Neuronal stem cell (in vitro differentiated cells): ENCODE data around the gene CCDC106.

Experiments
- DNase-seq: peaks from one replicate; pipeline ENCODE4 v3.0.0-alpha.2; 2013; ENCODE audit warnings: low spot score
- H2AFZ ChIP-seq: one replicate; pipeline ENCODE4 v1.6.1; 2013; ENCODE audit warnings: mild to moderate bottlenecking, low read length, inconsistent platforms
- H2AK5ac ChIP-seq: 2 replicates; pipeline ENCODE4 v1.6.1; 2013; ENCODE audit warnings: low read depth, mild to moderate bottlenecking, inconsistent platforms, low read length, moderate library complexity, mixed read lengths
- H2BK120ac ChIP-seq: 2 replicates; pipeline ENCODE4 v1.6.1; 2013; ENCODE audit warnings: low read depth, mild to moderate bottlenecking, inconsistent platforms, low read length, moderate library complexity, mixed read lengths
- H2BK12ac ChIP-seq: one replicate; pipeline ENCODE4 v1.6.1; 2013; ENCODE audit warnings: low read length, inconsistent platforms
- H2BK15ac ChIP-seq: 2 replicates; pipeline ENCODE4 v1.6.1; 2013; ENCODE audit warnings: mild to moderate bottlenecking, low read length, inconsistent platforms, mixed read lengths
- H2BK5ac ChIP-seq: one replicate; pipeline ENCODE4 v1.6.1; 2013; ENCODE audit warnings: inconsistent platforms, mild to moderate bottlenecking, low read length, moderate library complexity
- H3K14ac ChIP-seq: one replicate; pipeline ENCODE4 v1.6.1; 2013; ENCODE audit warnings: low read length, inconsistent platforms
- H3K18ac ChIP-seq: 2 replicates; pipeline ENCODE4 v1.6.1; 2013; ENCODE audit warnings: low read length, inconsistent platforms
- H3K23ac ChIP-seq: 2 replicates; pipeline ENCODE4 v1.6.1; 2013; ENCODE audit warnings: low read depth, mild to moderate bottlenecking, mixed read lengths, low read length, inconsistent platforms; ENCODE audit not compliant: poor library complexity
- H3K27ac ChIP-seq: replicated peaks from 3 replicates; pipeline ENCODE4 v1.5.1; 2013; ENCODE audit warnings: low read length, inconsistent platforms
- H3K27me3 ChIP-seq, 3 experiments: 2 replicates each; pipeline ENCODE4 v1.6.1; 2013; ENCODE audit warnings: low read length in 3 of 3, mild to moderate bottlenecking in 2 of 3, inconsistent platforms in 1 of 3, low read depth in 1 of 3, mixed read lengths in 1 of 3, moderate library complexity in 1 of 3; ENCODE audit not compliant: control insufficient read depth in 3 of 3, insufficient read depth in 3 of 3
- H3K36me3 ChIP-seq, 2 donors: replicated peaks in 1 of 2; 2 replicates each; pipeline ENCODE4 v1.6.1; 2013; ENCODE audit warnings: low read length in 2 of 2; ENCODE audit not compliant: control insufficient read depth in 2 of 2, insufficient read depth in 2 of 2
- H3K4ac ChIP-seq: 2 replicates; pipeline ENCODE4 v1.6.1; 2013; ENCODE audit warnings: inconsistent platforms, mild to moderate bottlenecking, low read length, moderate library complexity
- H3K4me1 ChIP-seq, 2 donors: 1 replicate in 1 of 2; 2 replicates in 1 of 2; pipeline ENCODE4 v1.6.1; 2013; ENCODE audit warnings: low read length in 2 of 2, low read depth in 1 of 2; ENCODE audit not compliant: control insufficient read depth in 2 of 2, insufficient read depth in 1 of 2
- H3K4me2 ChIP-seq: one replicate; pipeline ENCODE4 v1.6.1; 2013; ENCODE audit warnings: mild to moderate bottlenecking, low read length, inconsistent platforms; ENCODE audit not compliant: insufficient read depth, poor library complexity, severe bottlenecking
- H3K4me3 ChIP-seq, 2 donors: 2 replicates each; pipeline ENCODE4 v1.5.1; 2013; ENCODE audit warnings: low read length in 2 of 2, mild to moderate bottlenecking in 2 of 2, inconsistent platforms in 1 of 2, moderate library complexity in 1 of 2
- H3K79me1 ChIP-seq: one replicate; pipeline ENCODE4 v1.6.1; 2013; ENCODE audit warnings: low read depth, mild to moderate bottlenecking, inconsistent platforms, low read length, moderate library complexity
- H3K9ac ChIP-seq: one replicate; pipeline ENCODE4 v1.6.1; 2013; ENCODE audit warnings: mild to moderate bottlenecking, low read depth, low read length, inconsistent platforms; ENCODE audit not compliant: poor library complexity
- H3K9me3 ChIP-seq, 2 donors: replicated peaks in 1 of 2; 2 replicates each; pipeline versions ENCODE3 to v1.6.1; 2013; ENCODE audit warnings: low read length in 2 of 2, mild to moderate bottlenecking in 2 of 2, inconsistent platforms in 1 of 2, low read depth in 1 of 2, mixed read lengths in 1 of 2, moderate library complexity in 1 of 2; ENCODE audit not compliant: control insufficient read depth in 2 of 2, insufficient read depth in 1 of 2
- H4K8ac ChIP-seq: one replicate; pipeline ENCODE4 v1.6.1; 2013; ENCODE audit warnings: low read depth, mild to moderate bottlenecking, inconsistent platforms, low read length, moderate library complexity
- H4K91ac ChIP-seq: one replicate; pipeline ENCODE4 v1.6.1; 2013; ENCODE audit warnings: low read length, low read depth, mild to moderate bottlenecking, inconsistent platforms; ENCODE audit not compliant: poor library complexity
- WGBS, 2 donors: extraction: QIAGEN DNeasy Blood & Tissue Kit; methylation state at CpG; one replicate each; pipeline ENCODE4 v1.1.7; 2013; ENCODE audit warnings: missing lambda C conversion rate in 2 of 2, mixed read lengths in 1 of 2; ENCODE audit not compliant: insufficient read length in 2 of 2, insufficient replicate concordance in 1 of 2; ENCODE audit errors: extremely low coverage in 2 of 2; 5-methylcytosine and 5-hydroxymethylcytosine counted together

The CCDC106 gene

GRCh38 chr19:55618426-55618825, 29.6 kb upstream of the CCDC106 start:
- Histone ChIP-seq H3K18ac (no peak overlapping the region), H3K4me3 (no peak overlapping the region), H2BK120ac (no peak overlapping the region), H3K4me2 (no peak overlapping the region), H3K4ac (no peak overlapping the region), H3K36me3 (peaks cover 38 to 61% of the 10 kb centered on the region in 2 donors), H2BK5ac (no peak overlapping the region), H4K8ac (no peak overlapping the region), H3K9ac (no peak overlapping the region), H3K23ac (no peak overlapping the region), H3K27ac (no peak overlapping the region), H2BK15ac (no peak overlapping the region), H3K14ac (no peak overlapping the region), H3K9me3 (peaks cover 0 to 4% of the 10 kb centered on the region in 2 donors), H2BK12ac (no peak overlapping the region), H3K27me3 (no peaks in the 10 kb centered on the region), H4K91ac (no peak overlapping the region), H2AK5ac (no peak overlapping the region), H3K79me1 (peaks cover 11% of the 10 kb centered on the region), H3K4me1 (no peaks in the 10 kb centered on the region), H2AFZ (no peak overlapping the region)
- no peak for DNase-seq
- no CpG with 5 or more reads among the region's 7 CpGs for WGBS, 2 donors

- Histone ChIP-seq H2BK12ac (no peak overlapping the region), H3K9ac (no peak overlapping the region), H3K27me3 (no peaks in the 10 kb centered on the region), H3K4me1 (peaks cover 0 to 2% of the 10 kb centered on the region in 2 donors), H3K36me3 (peaks cover 38 to 61% of the 10 kb centered on the region in 2 donors), H2AFZ (no peak overlapping the region), H4K91ac (no peak overlapping the region), H3K79me1 (peaks cover 11% of the 10 kb centered on the region), H3K18ac (no peak overlapping the region), H3K4me2 (no peak overlapping the region), H3K27ac (no peak overlapping the region), H3K23ac (no peak overlapping the region), H3K14ac (no peak overlapping the region), H4K8ac (no peak overlapping the region), H2BK5ac (no peak overlapping the region), H3K4ac (no peak overlapping the region), H3K4me3 (no peak overlapping the region), H2BK15ac (no peak overlapping the region), H2AK5ac (no peak overlapping the region), H2BK120ac (no peak overlapping the region), H3K9me3 (peaks cover 0 to 4% of the 10 kb centered on the region in 2 donors)
- no CpG with 5 or more reads among the region's 3 CpGs for WGBS, 2 donors
- no peak for DNase-seq
Measured at GRCh38 chr19:55619286-55619685, 28.7 kb upstream of the CCDC106 start.

- Histone ChIP-seq H3K9ac (no peak overlapping the region), H2BK12ac (no peak overlapping the region), H2BK15ac (no peak overlapping the region), H3K36me3 (peaks cover 30 to 52% of the 10 kb centered on the region in 2 donors), H3K4me2 (no peak overlapping the region), H2AK5ac (no peak overlapping the region), H3K27me3 (no peaks in the 10 kb centered on the region), H2AFZ (no peak overlapping the region), H4K91ac (no peak overlapping the region), H3K4ac (no peak overlapping the region), H3K9me3 (no peaks in the 10 kb centered on the region), H3K4me1 (peaks cover 0 to 6% of the 10 kb centered on the region in 2 donors), H2BK5ac (no peak overlapping the region), H3K4me3 (no peak overlapping the region), H3K18ac (no peak overlapping the region), H3K27ac (no peak overlapping the region), H3K79me1 (peaks cover 4% of the 10 kb centered on the region), H3K14ac (no peak overlapping the region), H4K8ac (peak overlapping the region; percentile 31), H2BK120ac (no peak overlapping the region), H3K23ac (no peak overlapping the region)
- no CpG with 5 or more reads among the region's 12 CpGs for WGBS, 2 donors
- DNase-seq, result no peak
Measured at GRCh38 chr19:55620410-55621204, 27.4 kb upstream of the CCDC106 start.

GRCh38 chr19:55621205-55621672, 26.8 kb upstream of the CCDC106 start:
- Histone ChIP-seq H2BK120ac (no peak overlapping the region), H3K27me3 (no peaks in the 10 kb centered on the region)
- no CpG with 5 or more reads among the region's 9 CpGs for WGBS, 2 donors

More at GRCh38 chr19:55621205-55621672, 26.8 kb upstream of the CCDC106 start:
- Histone ChIP-seq H3K23ac (peak overlapping the region; percentile 1), H2AK5ac (no peak overlapping the region), H3K4me3 (no peak overlapping the region), H3K4me2 (no peak overlapping the region), H2AFZ (no peak overlapping the region), H2BK12ac (no peak overlapping the region), H3K4me1 (peaks cover 0 to 6% of the 10 kb centered on the region in 2 donors), H3K9me3 (no peaks in the 10 kb centered on the region), H3K36me3 (peaks cover 25 to 47% of the 10 kb centered on the region in 2 donors), H3K27ac (no peak overlapping the region), H3K4ac (no peak overlapping the region), H3K79me1 (no peaks in the 10 kb centered on the region), H3K9ac (no peak overlapping the region), H4K91ac (no peak overlapping the region), H2BK5ac (no peak overlapping the region), H3K14ac (no peak overlapping the region), H2BK15ac (no peak overlapping the region), H3K18ac (no peak overlapping the region), H4K8ac (no peak overlapping the region)
- no peak for DNase-seq
